A673 (cell line): ENCODE results near the gene ADAMTS10. TPM values are rescaled to one million over a fixed set of nuclear protein-coding genes. Genes with fewer than 3 reads are reported as not detected.
"Not testable (repeated sequence)": the region's sequence is repeated elsewhere in the genome, so short reads cannot be mapped to it uniquely, and the experiment has no call there.

Source experiments
- BruUV-seq: library from RNA; stranded (reverse); fragments of 400-500 nt; replicated peaks from 2 replicates; lab custom pipeline; 2021; lab: Mats Ljungman, UMichigan
- CTCF ChIA-PET: fragments of 300-600 bp; sonication (Branson Sonifier 250); formaldehyde crosslinking; loops from one replicate; lab custom pipeline; 2022; ENCODE audit warnings: antibody characterized with exemption; lab: Charles Lee
- POLR2A ChIA-PET: fragments of 300-600 bp; sonication (Branson Sonifier 250); formaldehyde crosslinking; loops from one replicate; lab custom pipeline; 2022; ENCODE audit warnings: antibody characterized with exemption; ENCODE audit not compliant: low non-redundant PET; lab: Charles Lee
- DNase-seq: peaks from one replicate; pipeline ENCODE4 v3.0.0-alpha.2; 2015; ENCODE audit warnings: low spot score
- H3K27ac ChIP-seq: fragments of 200-600 bp; sonication (generic); 2 replicates; pipeline ENCODE4 v1.5.1; 2016; ENCODE audit warnings: mixed run types, low read depth, mild to moderate bottlenecking, mixed read lengths, antibody characterized with exemption, low read length; ENCODE audit not compliant: poor library complexity, severe bottlenecking
- H3K27me3 ChIP-seq: fragments of 200-600 bp; sonication (generic); replicated peaks from 2 replicates; pipeline ENCODE4 v1.6.1; 2017; ENCODE audit warnings: mixed run types, low read depth, mild to moderate bottlenecking, mixed read lengths, antibody characterized with exemption, low read length; ENCODE audit not compliant: insufficient read depth, poor library complexity
- H3K36me3 ChIP-seq: fragments of 200-600 bp; sonication (generic); 2 replicates; pipeline ENCODE4 v1.6.1; 2016; ENCODE audit warnings: mixed run types, mild to moderate bottlenecking, mixed read lengths, antibody characterized with exemption, low read length; ENCODE audit not compliant: insufficient read depth, poor library complexity, severe bottlenecking
- H3K4me1 ChIP-seq: fragments of 200-600 bp; sonication (generic); 2 replicates; pipeline ENCODE4 v1.6.1; 2017; ENCODE audit warnings: mixed run types, mild to moderate bottlenecking, mixed read lengths, antibody characterized with exemption, low read length; ENCODE audit not compliant: insufficient read depth, poor library complexity, severe bottlenecking
- H3K4me3 ChIP-seq: fragments of 200-600 bp; sonication (generic); 2 replicates; pipeline ENCODE4 v1.5.1; 2016; ENCODE audit warnings: low read depth, mixed run types, mild to moderate bottlenecking, mixed read lengths, low read length; ENCODE audit not compliant: poor library complexity, severe bottlenecking
- H3K9me3 ChIP-seq: fragments of 200-600 bp; sonication (generic); 2 replicates; pipeline ENCODE4 v1.6.1; 2016; ENCODE audit warnings: mixed run types, low read depth, mild to moderate bottlenecking, mixed read lengths, antibody characterized with exemption, low read length; ENCODE audit not compliant: poor library complexity, severe bottlenecking
- CTCF ChIP-seq: fragments of 300-800, 200-600 bp; sonication (generic); conservative IDR thresholded peaks from 2 replicates; pipeline ENCODE4 v1.5.1; 2017; ENCODE audit warnings: low read depth, mild to moderate bottlenecking, antibody characterized with exemption, low read length, moderate library complexity, mixed read lengths
- EZH2 ChIP-seq: fragments of 200-600 bp; sonication (generic); IDR thresholded peaks from 2 replicates; pipeline ENCODE4 v1.6.1; 2017; ENCODE audit warnings: borderline replicate concordance, low read depth, mild to moderate bottlenecking, mixed read lengths, antibody characterized with exemption, low read length; ENCODE audit not compliant: poor library complexity, severe bottlenecking
- intact Hi-C: fragments of 100-400 bp; cut with micrococcal nuclease; formaldehyde crosslinking; loops from one replicate; pipeline ENCODE4 v1.10.0; 2022; ENCODE audit not compliant: unreplicated experiment
- total RNA-seq: library from RNA; stranded (reverse); gene quantifications from 2 replicates; pipeline ENCODE4 v1.2.3, GENCODE V29; 2021

Gene ADAMTS10
- total RNA-seq, 1 experiment from 2014 or later: 29.5 TPM

- ChIA-PET POLR2A (no interaction called here), CTCF (no interaction called here)
- intact Hi-C loops: no loop called here
- no peak overlapping the region for H3K27ac ChIP-seq
- H3K4me1 ChIP-seq: no peaks in the 10 kb centered on the region
- BruUV-seq: no TSS peak
- no peaks in the 10 kb centered on the region for H3K36me3 ChIP-seq
- DNase-seq: no peak
- H3K27me3 ChIP-seq: no peaks in the 10 kb centered on the region
- no peaks in the 10 kb centered on the region for H3K9me3 ChIP-seq
- no peak overlapping the region for H3K4me3 ChIP-seq
- TF ChIP-seq CTCF: no peak
- TF ChIP-seq EZH2: no peak
Observed at GRCh38 chr19:8617984-8618383, 7.5 kb upstream of the ADAMTS10 start.

GRCh38 chr19:8617325-8617724, 6.8 kb upstream of the ADAMTS10 start:
- CTCF ChIA-PET: interaction anchor here (1.1 kb wide), 1 partner anchor 25 kb away, joined by 8 read pairs; no protein-coding TSS in a partner anchor
- DNase-seq, H3K9me3 ChIP-seq, POLR2A ChIA-PET, BruUV-seq, H3K4me3 ChIP-seq, intact Hi-C loops, H3K36me3 ChIP-seq, H3K27me3 ChIP-seq, H3K4me1 ChIP-seq, H3K27ac ChIP-seq: not testable (repeated sequence)

GRCh38 chr19:8616861-8617260, 6.3 kb upstream of the ADAMTS10 start:
- Histone ChIP-seq H3K4me3 (no peak overlapping the region), H3K9me3 (no peaks in the 10 kb centered on the region), H3K27me3 (no peaks in the 10 kb centered on the region), H3K4me1 (peaks cover 4% of the 10 kb centered on the region), H3K36me3 (no peaks in the 10 kb centered on the region), H3K27ac (no peak overlapping the region)
- DNase-seq: no peak
- POLR2A ChIA-PET: no interaction called here
- CTCF ChIA-PET: interaction anchor here (1.1 kb wide), 1 partner anchor 25 kb away, joined by 8 read pairs; no protein-coding TSS in a partner anchor
- intact Hi-C loops: no loop called here
- BruUV-seq: no TSS peak
- no peak for TF ChIP-seq EZH2
- no peak for TF ChIP-seq CTCF
